ENCODE measurements around the gene LCTL.

LCTL gene

GRCh38 chr15:66498501-66499386 is 67.1 kb downstream of the LCTL start:
- DNase-seq, result no peak

Measured in NCI-H2107 (cell line).